ENCODE results near the gene ASXL1. TPM values are rescaled to one million over a fixed set of nuclear protein-coding genes. Genes with fewer than 3 reads are reported as not detected.

The ASXL1 gene
- polyA plus RNA-seq, 2 of the 4 experiments (the other 2 are of a cell fraction) = 35.7 to 36.0 TPM

DNA sequence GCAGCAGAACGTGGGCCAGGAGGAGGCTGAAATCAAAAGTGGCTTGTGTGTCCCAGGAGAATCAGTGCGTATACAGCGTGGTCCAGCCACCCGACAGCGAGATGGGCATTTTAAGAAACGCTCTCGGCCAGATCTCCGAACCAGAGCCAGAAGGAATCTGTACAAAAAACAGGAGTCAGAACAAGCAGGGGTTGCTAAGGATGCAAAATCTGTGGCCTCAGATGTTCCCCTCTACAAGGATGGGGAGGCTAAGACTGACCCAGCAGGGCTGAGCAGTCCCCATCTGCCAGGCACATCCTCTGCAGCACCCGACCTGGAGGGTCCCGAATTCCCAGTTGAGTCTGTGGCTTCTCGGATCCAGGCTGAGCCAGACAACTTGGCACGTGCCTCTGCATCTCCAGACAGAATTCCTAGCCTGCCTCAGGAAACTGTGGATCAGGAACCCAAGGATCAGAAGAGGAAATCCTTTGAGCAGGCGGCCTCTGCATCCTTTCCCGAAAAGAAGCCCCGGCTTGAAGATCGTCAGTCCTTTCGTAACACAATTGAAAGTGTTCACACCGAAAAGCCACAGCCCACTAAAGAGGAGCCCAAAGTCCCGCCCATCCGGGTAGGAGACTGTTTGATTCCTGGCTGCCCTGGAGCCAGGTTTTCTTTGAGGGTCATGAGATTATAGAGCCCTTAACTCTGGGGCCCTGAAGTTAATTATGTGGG lies 75.3 kb downstream of the ASXL1 start:
- no peak for ATAC-seq
- ChIA-PET CTCF (interaction anchor here (0.6 to 1.8 kb wide), 4 partner anchors 9 to 87 kb away, joined by 3 to 4 read pairs (median 3); no protein-coding TSS in a partner anchor), POLR2A (no interaction called here)
- TF ChIP-seq RARB (CRISPR knock-in tag; IDR thresholded peaks at IDR 0.05) (no peak), ZSCAN20 (CRISPR knock-in tag; IDR thresholded peaks at IDR 0.05) (no peak), PHF8 (IDR thresholded peaks at IDR 0.05; ENCODE audit: borderline replicate concordance, low read depth) (no peak), HOXA7 (CRISPR knock-in tag; IDR thresholded peaks at IDR 0.05) (no peak), KDM1A (IDR thresholded peaks at IDR 0.05; ENCODE audit: low read depth) (no peak), GATA3 (IDR thresholded peaks at IDR 0.05; ENCODE audit: borderline replicate concordance) (no peak), RNF2 (IDR thresholded peaks at IDR 0.05; ENCODE audit: borderline replicate concordance, low read depth) (no peak), HOXB13 (CRISPR knock-in tag; IDR thresholded peaks at IDR 0.05; ENCODE audit: low read depth) (no peak), NPAS2 (CRISPR knock-in tag; IDR thresholded peaks at IDR 0.05; ENCODE audit: borderline replicate concordance) (no peak), ZC3H11A (IDR thresholded peaks at IDR 0.05) (no peak), FOSB (CRISPR knock-in tag; IDR thresholded peaks at IDR 0.05) (no peak)
- TF ChIP-seq, protein P1, sequence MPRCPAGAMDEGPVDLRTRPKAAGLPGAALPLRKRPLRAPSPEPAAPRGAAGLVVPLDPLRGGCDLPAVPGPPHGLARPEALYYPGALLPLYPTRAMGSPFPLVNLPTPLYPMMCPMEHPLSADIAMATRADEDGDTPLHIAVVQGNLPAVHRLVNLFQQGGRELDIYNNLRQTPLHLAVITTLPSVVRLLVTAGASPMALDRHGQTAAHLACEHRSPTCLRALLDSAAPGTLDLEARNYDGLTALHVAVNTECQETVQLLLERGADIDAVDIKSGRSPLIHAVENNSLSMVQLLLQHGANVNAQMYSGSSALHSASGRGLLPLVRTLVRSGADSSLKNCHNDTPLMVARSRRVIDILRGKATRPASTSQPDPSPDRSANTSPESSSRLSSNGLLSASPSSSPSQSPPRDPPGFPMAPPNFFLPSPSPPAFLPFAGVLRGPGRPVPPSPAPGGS (IDR thresholded peaks at IDR 0.05) = no peak
- TF ChIP-seq, protein P2, sequence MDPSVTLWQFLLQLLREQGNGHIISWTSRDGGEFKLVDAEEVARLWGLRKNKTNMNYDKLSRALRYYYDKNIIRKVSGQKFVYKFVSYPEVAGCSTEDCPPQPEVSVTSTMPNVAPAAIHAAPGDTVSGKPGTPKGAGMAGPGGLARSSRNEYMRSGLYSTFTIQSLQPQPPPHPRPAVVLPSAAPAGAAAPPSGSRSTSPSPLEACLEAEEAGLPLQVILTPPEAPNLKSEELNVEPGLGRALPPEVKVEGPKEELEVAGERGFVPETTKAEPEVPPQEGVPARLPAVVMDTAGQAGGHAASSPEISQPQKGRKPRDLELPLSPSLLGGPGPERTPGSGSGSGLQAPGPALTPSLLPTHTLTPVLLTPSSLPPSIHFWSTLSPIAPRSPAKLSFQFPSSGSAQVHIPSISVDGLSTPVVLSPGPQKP (IDR thresholded peaks at IDR 0.05; ENCODE audit: low read depth, low read length) = no peak
- TF ChIP-seq, protein P3, sequence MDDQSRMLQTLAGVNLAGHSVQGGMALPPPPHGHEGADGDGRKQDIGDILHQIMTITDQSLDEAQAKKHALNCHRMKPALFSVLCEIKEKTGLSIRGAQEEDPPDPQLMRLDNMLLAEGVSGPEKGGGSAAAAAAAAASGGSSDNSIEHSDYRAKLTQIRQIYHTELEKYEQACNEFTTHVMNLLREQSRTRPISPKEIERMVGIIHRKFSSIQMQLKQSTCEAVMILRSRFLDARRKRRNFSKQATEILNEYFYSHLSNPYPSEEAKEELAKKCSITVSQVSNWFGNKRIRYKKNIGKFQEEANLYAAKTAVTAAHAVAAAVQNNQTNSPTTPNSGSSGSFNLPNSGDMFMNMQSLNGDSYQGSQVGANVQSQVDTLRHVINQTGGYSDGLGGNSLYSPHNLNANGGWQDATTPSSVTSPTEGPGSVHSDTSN (IDR thresholded peaks at IDR 0.05) = no peak
- Histone ChIP-seq H3K4me2 (no peak overlapping the region), H3K27ac (no peak overlapping the region), H3K4me1 (no peaks in the 10 kb centered on the region), H3K9me3 (no peaks in the 10 kb centered on the region), H3K4me3 (no peak overlapping the region)
- FAIRE-seq = no peak
- no peak for DNase-seq (ENCODE audit: low read depth in 1 of 2, low spot score in 1 of 2)
- 91% methylated on average over 20 of the region's 20 CpGs for WGBS (ENCODE audit: missing lambda C conversion rate)

DNA sequence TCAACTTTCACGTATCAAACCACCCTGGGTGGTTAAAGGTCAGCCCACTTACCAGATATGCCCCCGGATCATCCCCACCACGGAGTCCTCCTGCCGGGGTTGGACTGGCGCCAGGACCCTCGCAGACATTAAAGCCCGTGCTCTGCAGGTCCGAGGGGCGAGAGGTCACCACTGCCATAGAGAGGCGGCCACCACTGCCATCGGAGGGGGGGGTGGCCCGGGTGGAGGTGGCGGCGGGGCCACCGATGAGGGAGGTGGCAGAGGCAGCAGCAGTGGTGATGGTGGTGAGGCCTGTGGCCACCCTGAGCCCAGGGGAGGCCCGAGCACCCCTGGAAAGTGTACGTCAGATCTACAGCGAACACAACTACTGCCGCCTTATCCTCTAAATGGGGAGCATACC lies 76.3 kb downstream of the ASXL1 start:
- FAIRE-seq = no peak
- POLR2A ChIA-PET = no interaction called here

DNA sequence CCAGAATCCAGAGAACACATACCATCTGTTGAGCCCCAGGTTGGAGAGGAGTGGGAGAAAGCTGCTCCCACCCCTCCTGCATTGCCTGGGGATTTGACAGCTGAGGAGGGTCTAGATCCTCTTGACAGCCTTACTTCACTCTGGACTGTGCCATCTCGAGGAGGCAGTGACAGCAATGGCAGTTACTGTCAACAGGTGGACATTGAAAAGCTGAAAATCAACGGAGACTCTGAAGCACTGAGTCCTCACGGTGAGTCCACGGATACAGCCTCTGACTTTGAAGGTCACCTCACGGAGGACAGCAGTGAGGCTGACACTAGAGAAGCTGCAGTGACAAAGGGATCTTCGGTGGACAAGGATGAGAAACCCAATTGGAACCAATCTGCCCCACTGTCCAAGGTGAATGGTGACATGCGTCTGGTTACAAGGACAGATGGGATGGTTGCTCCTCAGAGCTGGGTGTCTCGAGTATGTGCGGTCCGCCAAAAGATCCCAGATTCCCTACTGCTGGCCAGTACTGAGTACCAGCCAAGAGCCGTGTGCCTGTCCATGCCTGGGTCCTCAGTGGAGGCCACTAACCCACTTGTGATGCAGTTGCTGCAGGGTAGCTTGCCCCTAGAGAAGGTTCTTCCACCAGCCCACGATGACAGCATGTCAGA lies 77.4 kb downstream of the ASXL1 start:
- Histone ChIP-seq H3K4me1 (no peaks in the 10 kb centered on the region), H3K27ac (no peak overlapping the region), H3K4me3 (no peak overlapping the region), H3K4me2 (no peak overlapping the region), H3K9me3 (no peaks in the 10 kb centered on the region)
- 93% methylated on average over 12 of the region's 12 CpGs for WGBS (ENCODE audit: missing lambda C conversion rate)
- DNase-seq (ENCODE audit: low read depth in 1 of 2, low spot score in 1 of 2) (no peak), ATAC-seq (no peak), FAIRE-seq (no peak)
- no peak for TF ChIP-seq CBX8 (IDR thresholded peaks at IDR 0.05)
- no peak for TF ChIP-seq RAD21 (conservative IDR thresholded peaks at IDR 0.05 in 1 of 2, IDR thresholded peaks at IDR 0.05 in 1 of 2)
- TF ChIP-seq, protein P4, sequence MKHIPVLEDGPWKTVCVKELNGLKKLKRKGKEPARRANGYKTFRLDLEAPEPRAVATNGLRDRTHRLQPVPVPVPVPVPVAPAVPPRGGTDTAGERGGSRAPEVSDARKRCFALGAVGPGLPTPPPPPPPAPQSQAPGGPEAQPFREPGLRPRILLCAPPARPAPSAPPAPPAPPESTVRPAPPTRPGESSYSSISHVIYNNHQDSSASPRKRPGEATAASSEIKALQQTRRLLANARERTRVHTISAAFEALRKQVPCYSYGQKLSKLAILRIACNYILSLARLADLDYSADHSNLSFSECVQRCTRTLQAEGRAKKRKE (CRISPR knock-in tag; IDR thresholded peaks at IDR 0.05; ENCODE audit: low read depth) = no peak
- TF ChIP-seq TP53 (CRISPR knock-in tag; IDR thresholded peaks at IDR 0.05) = no peak
- TF ChIP-seq TFCP2L1 (CRISPR knock-in tag; IDR thresholded peaks at IDR 0.05) = no peak
- TF ChIP-seq, protein P5, sequence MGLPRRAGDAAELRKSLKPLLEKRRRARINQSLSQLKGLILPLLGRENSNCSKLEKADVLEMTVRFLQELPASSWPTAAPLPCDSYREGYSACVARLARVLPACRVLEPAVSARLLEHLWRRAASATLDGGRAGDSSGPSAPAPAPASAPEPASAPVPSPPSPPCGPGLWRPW (IDR thresholded peaks at IDR 0.05) = no peak
- no peak for TF ChIP-seq ZSCAN20 (CRISPR knock-in tag; IDR thresholded peaks at IDR 0.05)
- no peak for TF ChIP-seq FOSL2 (IDR thresholded peaks at IDR 0.05)
- TF ChIP-seq FOSL2 (CRISPR knock-in tag; IDR thresholded peaks at IDR 0.05) = no peak
- no peak for TF ChIP-seq HEYL (CRISPR knock-in tag; IDR thresholded peaks at IDR 0.05)
- TF ChIP-seq, protein P6, sequence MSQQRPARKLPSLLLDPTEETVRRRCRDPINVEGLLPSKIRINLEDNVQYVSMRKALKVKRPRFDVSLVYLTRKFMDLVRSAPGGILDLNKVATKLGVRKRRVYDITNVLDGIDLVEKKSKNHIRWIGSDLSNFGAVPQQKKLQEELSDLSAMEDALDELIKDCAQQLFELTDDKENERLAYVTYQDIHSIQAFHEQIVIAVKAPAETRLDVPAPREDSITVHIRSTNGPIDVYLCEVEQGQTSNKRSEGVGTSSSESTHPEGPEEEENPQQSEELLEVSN (IDR thresholded peaks at IDR 0.05; ENCODE audit: borderline replicate concordance, low read depth) = no peak
- ChIA-PET CTCF (interaction anchor here (1.1 to 1.2 kb wide), 3 partner anchors 19 to 50 kb away, joined by 3 to 4 read pairs (median 3); no protein-coding TSS in a partner anchor), POLR2A (no interaction called here)

More for the DNA sequence above, 76.3 kb downstream of the ASXL1 start:
- Histone ChIP-seq H3K4me1 (no peaks in the 10 kb centered on the region), H3K27ac (no peak overlapping the region), H3K9me3 (no peaks in the 10 kb centered on the region), H3K4me2 (no peak overlapping the region), H3K4me3 (no peak overlapping the region)
- TF ChIP-seq ESRRA (IDR thresholded peaks at IDR 0.05; ENCODE audit: borderline replicate concordance, low read length) (no peak), CHD4 (IDR thresholded peaks at IDR 0.05; ENCODE audit: borderline replicate concordance) (no peak), FOSL2 (IDR thresholded peaks at IDR 0.05) (no peak), FOSL2 (CRISPR knock-in tag; IDR thresholded peaks at IDR 0.05) (no peak), RCOR1 (IDR thresholded peaks at IDR 0.05; ENCODE audit: low read depth, low read length) (no peak), TP53 (CRISPR knock-in tag; IDR thresholded peaks at IDR 0.05) (no peak), ZFP36 (IDR thresholded peaks at IDR 0.05; ENCODE audit: borderline replicate concordance, partially characterized antibody) (no peak), HEYL (CRISPR knock-in tag; IDR thresholded peaks at IDR 0.05) (no peak), ZSCAN20 (CRISPR knock-in tag; IDR thresholded peaks at IDR 0.05) (no peak), EHMT2 (IDR thresholded peaks at IDR 0.05; ENCODE audit: low read depth) (no peak), CBX8 (IDR thresholded peaks at IDR 0.05) (no peak), RNF2 (IDR thresholded peaks at IDR 0.05; ENCODE audit: borderline replicate concordance, low read depth) (no peak), TFCP2L1 (CRISPR knock-in tag; IDR thresholded peaks at IDR 0.05) (no peak)
- ATAC-seq (no peak), DNase-seq (ENCODE audit: low read depth in 1 of 2, low spot score in 1 of 2) (no peak)
- CTCF ChIA-PET = interaction anchor here (1.1 kb wide), 2 partner anchors 10 to 52 kb away, joined by 3 to 4 read pairs; no protein-coding TSS in a partner anchor
- whole genome bisulfite sequencing (ENCODE audit: missing lambda C conversion rate) = 92% methylated on average over 15 of the region's 19 CpGs
